HepG2 (cell line): Measurements from ENCODE around the gene RSPH4A. TPM values are rescaled to one million over a fixed set of nuclear protein-coding genes. Genes with fewer than 3 reads are reported as not detected.

Experiments used
- FOXK2 ChIP-seq: fragments of 450-650 bp; IDR thresholded peaks from 2 replicates; pipeline ENCODE4 v1.6.1; 2016
- GATA4 ChIP-seq: sonication (generic); IDR thresholded peaks from 2 replicates; pipeline ENCODE4 v1.6.1; 2016; ENCODE audit warnings: antibody characterized with exemption, low read depth, borderline replicate concordance
- GPBP1L1 ChIP-seq: sonication (generic); formaldehyde crosslinking; IDR thresholded peaks from 2 replicates; pipeline ENCODE4 v1.5.0; 2020; ENCODE audit warnings: mild to moderate bottlenecking, missing genetic modification reagents
- HCFC1 ChIP-seq: fragments of 150-350 bp; IDR thresholded peaks from 2 replicates; pipeline ENCODE4 v1.6.1; 2014; ENCODE audit warnings: low read depth, low read length
- NFAT5 ChIP-seq: sonication (generic); formaldehyde crosslinking; IDR thresholded peaks from 2 replicates; pipeline ENCODE4 v1.4.0; 2020; ENCODE audit warnings: missing genetic modification reagents
- PITX1 ChIP-seq: sonication (generic); formaldehyde crosslinking; IDR thresholded peaks from 2 replicates; pipeline ENCODE4 v1.5.1; 2020; ENCODE audit warnings: mild to moderate bottlenecking, missing genetic modification reagents
- POGZ ChIP-seq: sonication (generic); formaldehyde crosslinking; IDR thresholded peaks from 2 replicates; pipeline ENCODE4 v1.4.0; 2020; ENCODE audit warnings: mild to moderate bottlenecking, missing genetic modification reagents
- TBX3 ChIP-seq: fragments of 450-650 bp; IDR thresholded peaks from 2 replicates; pipeline ENCODE4 v1.6.1; 2017; ENCODE audit warnings: antibody characterized with exemption, mild to moderate bottlenecking, inconsistent platforms, borderline replicate concordance
- U2AF2 ChIP-seq: fragments of 200-400 bp; formaldehyde crosslinking; IDR thresholded peaks from 2 replicates; pipeline ENCODE4 v1.6.1; 2017; ENCODE audit warnings: low read depth, mild to moderate bottlenecking, low read length
- UBTF ChIP-seq: sonication (generic); formaldehyde crosslinking; IDR thresholded peaks from 2 replicates; pipeline ENCODE4 v1.4.0; 2020; ENCODE audit warnings: mild to moderate bottlenecking, missing genetic modification reagents
- YEATS2 ChIP-seq: sonication (generic); formaldehyde crosslinking; IDR thresholded peaks from 2 replicates; pipeline ENCODE4 v1.4.0; 2020; ENCODE audit warnings: missing genetic modification reagents, borderline replicate concordance
- ZBTB7A ChIP-seq: sonication (generic); formaldehyde crosslinking; IDR thresholded peaks from 2 replicates; pipeline ENCODE4 v1.8.0; 2022; ENCODE audit warnings: mild to moderate bottlenecking, missing genetic modification reagents
- ZFP36L2 ChIP-seq: sonication (generic); formaldehyde crosslinking; IDR thresholded peaks from 2 replicates; pipeline ENCODE4 v1.4.0; 2020; ENCODE audit warnings: missing genetic modification reagents
- ZNF138 ChIP-seq: sonication (generic); formaldehyde crosslinking; IDR thresholded peaks from 2 replicates; pipeline ENCODE4 v1.5.0; 2020; ENCODE audit warnings: mild to moderate bottlenecking, low read depth, missing genetic modification reagents
- ZNF232 ChIP-seq: sonication (generic); formaldehyde crosslinking; IDR thresholded peaks from 2 replicates; pipeline ENCODE4 v1.4.0; 2020; ENCODE audit warnings: missing genetic modification reagents, borderline replicate concordance
- ZNF343 ChIP-seq: sonication (generic); formaldehyde crosslinking; IDR thresholded peaks from 2 replicates; pipeline ENCODE4 v1.4.0; 2020; ENCODE audit warnings: mild to moderate bottlenecking, missing genetic modification reagents
- ZNF484 ChIP-seq: sonication (generic); formaldehyde crosslinking; IDR thresholded peaks from 2 replicates; pipeline ENCODE4 v1.5.1; 2020; ENCODE audit warnings: mild to moderate bottlenecking, low read depth, missing genetic modification reagents, borderline replicate concordance
- ZNF546 ChIP-seq: sonication (generic); formaldehyde crosslinking; conservative IDR thresholded peaks from 2 replicates; pipeline ENCODE4 v1.8.1; 2023; ENCODE audit warnings: mild to moderate bottlenecking, missing genetic modification reagents
- ZNF607 ChIP-seq: sonication (generic); formaldehyde crosslinking; IDR thresholded peaks from 2 replicates; pipeline ENCODE4 v1.5.1; 2020; ENCODE audit warnings: missing genetic modification reagents, mild to moderate bottlenecking, borderline replicate concordance
- ZNF703 ChIP-seq: sonication (generic); formaldehyde crosslinking; IDR thresholded peaks from 2 replicates; pipeline ENCODE4 v1.5.1; 2020; ENCODE audit warnings: missing genetic modification reagents, mild to moderate bottlenecking, moderate library complexity, borderline replicate concordance
- ZSCAN21 ChIP-seq: sonication (generic); formaldehyde crosslinking; IDR thresholded peaks from 2 replicates; pipeline ENCODE4 v1.8.0; 2022; ENCODE audit warnings: mild to moderate bottlenecking, missing genetic modification reagents, moderate library complexity, borderline replicate concordance
- polyA plus RNA-seq, 8 experiments: library from polyadenylated mRNA; depleted of rRNA in 3 of 8; stranded (reverse) in 7 of 8; unstranded in 1 of 8; fragments of >200 nt; fragmentation: Illumina TruSeq in 4 of 8; extraction: Trizol in 4 of 8; gene quantifications; 2 replicates each; pipeline versions ENCODE4 v1.2.1 to v1.2.3, GENCODE V29; 2011 to 2016; ENCODE audit warnings: low read depth in 4 of 8, missing spikeins in 1 of 8, mixed read lengths in 1 of 8; ENCODE audit not compliant: insufficient read depth in 1 of 8
- total RNA-seq, 5 experiments: library from RNA; depleted of rRNA; stranded (reverse); fragments of >200 nt; fragmentation: Illumina TruSeq; extraction: Trizol; gene quantifications; 2 replicates each; pipeline ENCODE4 v1.2.3, GENCODE V29; 2016; ENCODE audit warnings: low read depth in 1 of 5
- TF ChIP-seq, protein P1 (sequence below): sonication (generic); formaldehyde crosslinking; IDR thresholded peaks from 2 replicates; pipeline ENCODE4 v1.8.0; 2022; ENCODE audit warnings: low read depth, missing genetic modification reagents

Gene RSPH4A
- total and polyA plus RNA-seq, 2 of the 13 experiments (the other 11 are each of a cell fraction or from before 2014, with no cell fraction given), result 0.24 to 0.40 TPM

- TF ChIP-seq GATA4 (no peak), U2AF2 (no peak), PITX1 (CRISPR knock-in tag) (no peak), POGZ (CRISPR knock-in tag) (no peak), TBX3 (no peak), ZNF138 (CRISPR knock-in tag) (no peak), ZFP36L2 (CRISPR knock-in tag) (no peak), ZNF343 (CRISPR knock-in tag) (no peak), NFAT5 (CRISPR knock-in tag) (no peak), ZNF546 (CRISPR knock-in tag) (no peak), ZSCAN21 (CRISPR knock-in tag) (no peak), ZNF607 (0 out of 2 replicates have a peak, but pooled peaks have one; percentile 21), ZBTB7A (CRISPR knock-in tag) (no peak), FOXK2 (no peak), ZNF703 (no peak), YEATS2 (CRISPR knock-in tag) (no peak), ZNF484 (CRISPR knock-in tag) (no peak), HCFC1 (no peak), GPBP1L1 (CRISPR knock-in tag) (no peak), ZNF232 (no peak), UBTF (CRISPR knock-in tag) (no peak)
- TF ChIP-seq, protein P1, sequence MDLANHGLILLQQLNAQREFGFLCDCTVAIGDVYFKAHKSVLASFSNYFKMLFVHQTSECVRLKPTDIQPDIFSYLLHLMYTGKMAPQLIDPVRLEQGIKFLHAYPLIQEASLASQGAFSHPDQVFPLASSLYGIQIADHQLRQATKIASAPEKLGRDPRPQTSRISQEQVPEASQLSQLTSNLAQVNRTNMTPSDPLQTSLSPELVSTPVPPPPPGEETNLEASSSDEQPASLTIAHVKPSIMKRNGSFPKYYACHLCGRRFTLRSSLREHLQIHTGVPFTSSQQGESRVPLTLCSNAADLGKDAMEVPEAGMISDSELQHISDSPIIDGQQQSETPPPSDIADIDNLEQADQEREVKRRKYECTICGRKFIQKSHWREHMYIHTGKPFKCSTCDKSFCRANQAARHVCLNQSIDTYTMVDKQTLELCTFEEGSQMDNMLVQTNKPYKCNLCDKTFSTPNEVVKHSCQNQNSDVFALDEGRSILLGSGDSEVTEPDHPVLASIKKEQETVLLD, result no peak
Measured at GRCh38 chr6:116633685-116634084, 17.4 kb downstream of the RSPH4A start (continued).
